ENCODE measurements around the gene CCDC12.

GRCh38 chr3:46931631-46932331 lies 44.8 kb downstream of the CCDC12 start:
- no peak for TF ChIP-seq CTCF (IDR thresholded peaks at IDR 0.05)
- TF ChIP-seq POLR2A (IDR thresholded peaks at IDR 0.05), result no peak
